Central memory CD4-positive, alpha-beta T cell (primary cell): ENCODE data around the gene CCDC28B.
"Not testable (repeated sequence)": the region's sequence is repeated elsewhere in the genome, so short reads cannot be mapped to it uniquely, and the experiment has no call there.

Source experiments
- DNase-seq: peaks from one replicate; pipeline ENCODE4 v3.0.0; 2022
- total RNA-seq, 3 experiments: gene quantifications; one replicate each; lab custom pipeline; 2026; lab: John Stamatoyannopoulos, UW

CCDC28B gene
- total RNA-seq: 2.0 to 5.0 (median 3.5) reads per million in 3 experiments

DNA sequence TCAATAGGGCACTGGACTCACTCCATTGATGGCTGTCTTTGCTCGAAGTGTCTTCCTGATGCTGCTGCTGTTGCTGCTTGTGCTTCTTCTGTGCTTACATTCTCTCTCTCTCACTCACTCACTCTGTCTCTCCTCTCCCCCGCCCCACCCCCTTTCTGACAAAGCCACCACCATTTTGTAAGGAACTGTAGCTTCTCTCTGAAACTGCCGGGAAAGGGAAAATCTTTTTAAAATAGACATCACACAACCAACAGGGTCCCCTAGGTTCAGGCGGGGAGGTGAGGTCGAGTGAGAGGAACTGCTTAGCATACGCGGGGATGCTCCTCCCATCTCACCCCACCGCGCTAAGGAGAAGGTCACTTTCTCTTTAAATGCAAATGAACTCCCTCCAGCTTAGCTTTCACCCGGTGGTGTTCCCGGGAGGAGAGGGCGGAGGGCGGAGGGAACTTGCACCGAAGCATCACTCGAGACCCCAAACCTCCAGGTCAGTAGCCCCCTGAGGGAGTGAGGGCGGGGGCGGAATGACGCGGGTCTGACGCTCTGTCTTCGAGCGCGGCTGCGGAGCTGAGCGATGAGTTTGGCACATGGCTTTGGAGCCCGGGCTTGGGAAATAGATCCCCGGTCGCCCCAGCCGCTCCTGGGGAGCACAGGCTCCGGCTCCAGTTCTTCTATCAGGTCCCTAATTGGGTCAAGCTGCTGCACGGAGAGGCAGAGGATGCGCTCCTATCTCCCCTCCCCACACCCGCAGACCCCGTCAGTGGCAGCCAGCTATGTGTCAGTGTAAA lies at the start of gene CCDC28B:
Gene CCDC28B, plus strand, starts transcription at position 370 of the 785 bp plus-strand sequence. CDS start 1,341 bp downstream, outside the sequence.
- peak; percentile 48 for DNase-seq

DNA sequence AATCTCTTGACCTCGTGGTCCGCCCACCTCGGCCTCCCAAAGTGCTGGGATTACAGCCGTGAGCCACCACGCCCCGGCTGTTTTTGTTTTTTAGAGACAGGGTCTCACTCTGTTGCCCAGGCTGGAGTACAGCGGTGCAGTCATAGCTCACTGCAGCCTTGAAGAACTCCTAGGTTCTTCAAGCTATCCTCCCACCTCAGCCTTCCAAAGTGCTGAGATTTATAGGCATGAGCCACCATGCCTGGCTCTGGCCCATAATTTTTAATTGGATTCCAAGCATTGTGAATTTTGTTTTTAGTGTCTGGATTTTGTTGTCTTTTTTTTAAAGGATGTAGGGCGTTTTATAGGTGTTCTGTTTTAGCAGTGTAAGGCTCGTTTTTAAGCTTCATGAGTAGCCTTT lies 49.5 kb upstream of the CCDC28B start:
- no peak for DNase-seq

DNA sequence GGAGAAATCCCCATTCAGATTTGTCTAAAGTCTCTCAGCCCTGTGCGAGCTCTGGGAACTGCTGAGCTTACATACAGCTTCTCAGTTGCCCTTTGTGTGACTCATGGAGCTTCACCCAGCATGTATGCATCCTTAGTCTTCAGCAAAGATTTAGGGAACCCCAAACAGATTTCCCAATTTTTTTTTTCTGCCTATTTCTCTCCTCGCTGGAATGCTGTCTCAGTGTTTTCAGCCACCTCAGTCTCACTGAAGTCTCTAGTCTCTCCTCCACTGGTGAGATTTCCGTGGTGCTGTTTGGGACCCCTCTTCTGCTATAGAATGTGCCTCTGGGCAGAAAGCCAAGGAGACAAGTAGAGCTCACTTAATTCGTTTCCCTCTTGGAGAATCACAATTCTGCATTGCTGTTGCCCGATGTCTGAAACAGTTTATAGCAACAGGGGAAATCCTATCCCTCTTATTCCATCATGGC lies 49.0 kb upstream of the CCDC28B start:
- DNase-seq: no peak

DNA sequence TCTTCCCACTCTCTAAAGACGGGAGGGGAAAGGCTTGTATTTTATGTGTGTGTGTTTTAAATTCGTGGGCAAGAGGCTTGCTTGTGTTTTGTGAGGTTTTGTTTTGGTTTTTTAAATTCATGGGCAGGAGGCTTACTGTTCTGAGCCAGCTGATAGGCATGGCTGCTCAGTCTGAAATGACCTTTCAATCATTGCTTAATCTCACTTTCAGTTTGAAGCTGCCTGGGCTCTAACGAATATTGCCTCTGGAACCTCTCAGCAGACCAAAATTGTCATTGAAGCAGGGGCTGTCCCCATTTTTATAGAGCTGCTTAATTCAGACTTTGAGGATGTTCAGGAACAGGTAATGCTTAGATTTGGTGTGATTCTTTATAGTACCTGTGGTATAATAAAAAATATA lies 41.2 kb upstream of the CCDC28B start:
- DNase-seq: no peak

DNA sequence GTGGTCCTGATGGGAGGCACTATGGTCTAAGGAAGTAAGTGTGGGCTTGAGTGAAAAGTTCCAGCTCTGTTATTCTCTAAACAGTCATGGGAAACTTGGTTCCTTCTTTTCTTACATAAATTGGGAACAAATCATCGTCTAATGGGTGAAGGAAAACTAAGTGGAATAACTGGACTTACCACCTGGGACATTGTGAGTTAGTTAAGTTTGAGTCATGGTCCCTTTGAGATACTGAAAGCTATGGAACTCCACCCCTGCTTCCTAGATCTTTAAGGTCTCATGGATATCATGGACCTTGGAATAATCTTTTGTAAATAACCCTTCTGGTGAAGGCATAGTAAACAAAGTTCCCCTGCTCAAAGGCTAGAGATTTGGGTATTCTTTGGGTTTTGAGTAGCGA lies 37.0 kb upstream of the CCDC28B start:
- no peak for DNase-seq

DNA sequence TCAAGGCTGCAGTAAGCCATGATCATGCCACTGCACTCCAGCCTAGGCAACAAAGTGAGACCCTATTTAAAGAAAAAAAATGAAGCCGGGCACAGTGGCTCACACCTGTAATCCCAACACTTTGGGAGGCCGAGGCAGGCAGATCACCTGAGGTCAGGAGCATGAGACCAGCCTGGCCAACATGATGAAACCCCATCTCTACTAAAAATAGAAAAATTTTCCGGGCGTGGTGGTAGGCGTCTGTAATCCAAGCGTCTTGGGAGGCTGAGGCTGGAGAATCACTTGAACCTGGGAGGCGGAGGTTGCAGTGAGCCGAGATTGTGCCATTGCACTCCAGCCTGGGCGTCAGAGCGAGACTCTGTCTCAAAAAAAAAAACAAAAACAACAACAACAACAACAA lies 34.8 kb upstream of the CCDC28B start:
- not testable (repeated sequence) for DNase-seq

DNA sequence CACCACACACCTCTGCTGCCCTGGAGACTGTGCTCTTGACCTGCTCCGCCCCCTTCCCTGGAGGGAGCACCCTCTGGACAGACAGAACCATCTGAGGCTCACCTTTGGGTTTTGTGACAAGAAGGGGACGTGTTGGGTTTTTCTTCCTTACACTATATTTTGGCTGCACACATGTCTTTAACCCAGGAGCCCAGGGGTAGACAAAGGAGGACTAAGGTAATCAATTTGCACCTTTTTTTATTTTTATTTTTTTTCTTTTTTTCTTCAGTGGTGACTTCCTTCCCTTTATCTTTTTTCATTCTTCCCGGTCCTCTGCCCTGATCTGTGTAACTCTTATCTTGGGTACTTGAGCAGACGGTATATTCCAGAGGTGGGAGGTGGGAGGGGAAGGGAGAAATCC lies 29.4 kb upstream of the CCDC28B start:
- DNase-seq: no peak

DNA sequence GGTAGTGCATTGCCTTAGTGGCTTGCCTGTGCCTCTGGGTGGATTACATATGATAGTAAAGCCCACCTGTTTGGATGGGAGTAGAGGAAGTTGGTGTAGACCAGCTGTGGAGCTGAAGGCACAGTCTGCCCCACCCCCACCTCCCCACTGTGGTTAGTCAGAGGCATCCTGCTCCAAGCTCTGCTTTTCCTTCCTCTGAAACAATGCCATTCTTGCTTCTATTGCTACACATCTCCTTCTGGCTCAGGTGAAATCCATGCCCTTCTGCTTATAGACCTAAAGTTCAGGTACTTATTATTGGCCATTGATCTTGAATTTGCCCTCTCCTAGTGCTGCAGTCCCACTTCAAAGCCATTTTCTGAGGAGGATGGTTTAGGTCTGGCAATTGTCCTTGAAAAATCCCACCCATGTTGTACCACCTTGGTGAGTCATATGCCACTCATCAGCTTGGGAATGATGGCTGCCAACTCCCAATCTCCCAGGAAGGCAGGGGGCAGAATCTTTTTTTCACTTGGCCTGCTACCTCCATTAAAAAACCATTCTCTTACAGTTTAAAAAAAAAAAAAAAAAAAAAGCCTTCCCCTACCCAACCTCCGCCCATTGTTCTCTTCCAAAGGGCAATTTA lies 27.7 kb upstream of the CCDC28B start:
- DNase-seq: no peak

DNA sequence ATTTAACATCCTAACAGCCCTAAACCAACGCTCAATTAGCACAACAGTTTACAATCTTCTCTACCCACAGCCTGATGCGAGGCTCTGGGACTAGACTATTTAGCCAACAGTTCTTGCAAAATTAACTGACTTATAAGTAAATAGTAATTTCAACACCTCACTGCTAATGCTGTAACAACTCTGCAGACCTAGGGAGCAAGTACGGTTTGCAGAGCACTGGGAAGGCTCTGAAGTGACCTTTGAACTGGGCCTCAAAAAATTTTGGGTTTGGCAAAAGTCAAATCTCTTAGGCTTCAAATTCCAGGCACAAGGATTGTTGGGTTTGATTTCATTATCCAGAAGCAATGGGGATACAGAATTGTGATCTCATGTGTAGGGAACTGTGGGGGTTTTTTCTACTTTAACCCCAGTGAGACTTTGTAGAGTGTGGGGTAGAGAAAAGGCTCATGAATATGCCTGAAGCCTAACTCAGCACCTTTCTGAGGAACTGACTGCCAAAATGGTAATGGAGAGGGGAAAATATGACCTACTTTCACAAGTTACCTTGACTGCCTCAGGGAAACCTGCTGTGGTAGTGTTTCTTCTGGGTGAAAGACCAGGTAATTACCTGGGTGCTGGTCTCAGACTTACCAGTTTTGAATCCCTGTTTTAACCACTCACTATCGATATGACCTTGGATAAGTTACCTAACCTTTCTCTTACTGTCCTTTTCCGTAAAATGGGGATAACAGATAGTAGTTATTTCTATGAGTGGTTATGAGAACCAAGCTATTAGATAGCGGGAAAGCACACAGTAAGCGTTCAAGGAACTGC lies 21.8 kb upstream of the CCDC28B start:
- DNase-seq: no peak

DNA sequence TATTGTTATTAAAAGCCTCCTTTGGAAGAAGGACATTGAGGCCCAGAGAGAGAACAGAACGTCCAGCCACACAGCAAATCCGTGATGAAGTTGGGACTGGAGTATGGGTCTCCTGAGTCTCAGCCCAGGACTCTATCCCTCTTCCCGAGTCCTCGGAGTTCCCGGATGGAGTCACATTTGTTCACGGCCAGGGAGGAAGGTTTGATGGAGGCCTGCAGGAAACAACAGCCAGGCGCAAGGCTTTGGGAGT lies 21.3 kb upstream of the CCDC28B start:
- no peak for DNase-seq

DNA sequence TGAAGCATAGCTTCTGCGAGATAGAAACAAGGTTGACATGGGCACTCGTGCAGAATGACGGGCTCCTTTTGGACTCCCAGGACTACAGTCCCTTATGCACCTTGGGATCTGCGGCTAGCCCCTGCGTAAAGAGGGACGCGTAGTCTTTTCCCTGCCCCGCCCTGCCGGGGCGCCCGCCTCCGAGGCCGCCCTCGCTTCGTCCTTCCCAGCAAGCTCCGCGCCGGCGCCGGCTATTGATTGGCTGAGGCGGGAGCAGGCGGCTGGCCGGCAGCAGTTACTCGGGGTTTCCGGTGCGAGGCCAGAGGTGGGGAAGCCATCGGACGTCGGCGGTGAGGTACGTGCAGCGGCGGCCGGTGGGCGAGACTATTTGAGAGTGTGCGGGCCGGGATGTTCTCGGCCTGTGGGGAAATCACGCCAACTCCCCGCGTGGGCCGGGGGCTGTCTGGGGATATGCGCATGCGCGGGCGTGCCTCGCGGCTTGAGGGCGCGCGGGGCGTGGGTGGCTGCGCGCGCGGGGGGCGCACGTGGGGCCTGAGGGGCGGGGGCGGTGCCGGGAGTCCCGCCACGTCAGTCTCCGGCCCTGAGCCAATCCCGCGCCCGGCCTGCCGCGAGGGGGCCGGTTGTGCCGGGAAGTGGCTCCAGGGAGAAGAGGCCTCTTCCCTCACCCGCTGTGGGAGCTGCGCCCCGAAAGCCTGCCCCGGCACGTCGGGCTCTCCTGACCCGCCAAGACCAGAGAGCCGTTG lies 20.8 kb upstream of the CCDC28B start, which contains the start of gene TXLNA:
Gene TXLNA, plus strand, starts transcription at position 233 of the 743 bp plus-strand sequence. CDS start 671 bp downstream, outside the sequence.
- DNase-seq: peak; percentile 84

DNA sequence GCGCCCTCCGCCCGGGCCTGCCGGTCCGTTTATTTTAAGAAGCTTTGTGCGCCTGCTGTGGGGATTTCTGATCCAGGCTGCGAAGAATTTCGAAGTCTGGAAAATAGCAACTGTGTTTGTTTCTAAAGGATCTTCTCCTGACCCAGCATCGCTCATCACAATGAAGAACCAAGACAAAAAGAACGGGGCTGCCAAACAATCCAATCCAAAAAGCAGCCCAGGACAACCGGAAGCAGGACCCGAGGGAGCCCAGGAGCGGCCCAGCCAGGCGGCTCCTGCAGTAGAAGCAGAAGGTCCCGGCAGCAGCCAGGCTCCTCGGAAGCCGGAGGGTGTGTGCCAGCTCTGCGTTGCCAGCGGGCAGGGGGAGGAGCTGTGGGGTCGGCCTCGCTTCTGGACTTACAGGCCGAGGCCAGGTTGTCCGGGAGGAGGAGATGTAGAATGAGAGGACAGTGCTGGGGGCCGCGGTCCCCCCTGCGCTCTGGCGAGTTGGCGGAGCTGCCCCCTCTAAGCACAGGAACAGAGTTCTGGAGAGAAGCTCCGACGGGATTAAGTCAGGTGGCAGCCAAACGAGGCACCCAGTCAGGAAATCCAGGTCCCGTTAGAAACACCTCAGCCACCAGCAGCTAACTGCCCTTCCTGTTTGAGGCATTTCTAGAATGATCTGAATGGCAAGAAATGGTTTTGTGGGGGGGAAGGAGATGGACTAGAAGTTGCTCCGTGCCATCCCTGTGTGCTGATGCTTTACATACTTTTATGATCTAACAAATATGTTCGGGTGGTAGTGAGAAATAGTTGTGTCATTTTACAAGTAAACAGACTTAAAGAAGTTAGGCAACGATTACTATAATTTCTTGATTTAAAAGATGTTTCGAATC lies 20.0 kb upstream of the CCDC28B start:
- no peak for DNase-seq

DNA sequence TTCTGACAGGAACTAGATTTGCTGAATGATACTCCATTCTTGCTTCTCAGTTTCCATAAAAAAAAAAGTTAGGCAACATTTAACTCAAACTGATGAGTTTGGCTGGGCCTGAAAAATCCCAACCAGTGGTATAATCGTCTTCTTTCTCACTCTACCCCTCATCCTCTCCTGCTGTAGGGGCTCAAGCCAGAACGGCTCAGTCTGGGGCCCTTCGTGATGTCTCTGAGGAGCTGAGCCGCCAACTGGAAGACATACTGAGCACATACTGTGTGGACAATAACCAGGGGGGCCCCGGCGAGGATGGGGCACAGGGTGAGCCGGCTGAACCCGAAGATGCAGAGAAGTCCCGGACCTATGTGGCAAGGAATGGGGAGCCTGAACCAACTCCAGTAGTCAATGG lies 19.3 kb upstream of the CCDC28B start:
- no peak for DNase-seq

DNA sequence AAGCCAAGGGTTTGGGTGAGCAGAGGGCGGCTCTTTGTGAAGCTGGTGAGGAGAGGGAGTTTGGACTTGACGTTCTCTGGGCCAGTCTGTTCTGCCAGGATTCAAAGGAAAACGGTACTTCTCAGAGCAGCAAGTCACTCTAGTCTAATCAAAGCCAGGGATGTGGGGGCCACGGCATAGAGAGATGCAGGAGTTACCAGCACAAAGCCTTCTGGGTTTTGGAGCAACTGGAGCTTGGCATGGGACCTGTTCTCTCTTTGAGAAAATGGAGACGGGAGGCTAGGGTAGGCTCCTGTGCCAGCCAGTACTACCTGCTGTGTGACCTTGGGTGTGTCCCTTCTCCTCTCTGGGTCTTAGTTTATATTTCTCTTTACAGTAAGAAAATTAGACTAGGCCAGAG lies 18.8 kb upstream of the CCDC28B start:
- DNase-seq: no peak

DNA sequence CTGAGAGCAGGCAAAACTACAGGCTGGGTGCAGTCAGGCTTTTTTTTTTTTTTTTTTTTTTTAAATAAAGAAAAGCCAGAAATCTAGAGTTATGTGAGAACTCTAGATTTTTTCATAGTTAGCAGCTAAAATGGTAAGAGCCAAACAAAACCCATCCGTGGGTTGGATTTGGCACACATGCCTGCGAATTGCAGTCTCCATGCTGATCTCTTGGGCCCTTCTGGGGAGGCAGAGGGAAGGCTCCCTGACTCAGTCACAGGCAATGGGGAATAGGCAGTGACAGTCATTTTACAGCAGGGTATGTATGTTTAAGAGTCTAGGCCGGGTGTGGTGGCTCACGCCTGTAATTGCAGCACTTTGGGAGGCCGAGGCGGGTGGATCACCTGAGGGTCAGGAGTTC lies 18.3 kb upstream of the CCDC28B start:
- DNase-seq: no peak

DNA sequence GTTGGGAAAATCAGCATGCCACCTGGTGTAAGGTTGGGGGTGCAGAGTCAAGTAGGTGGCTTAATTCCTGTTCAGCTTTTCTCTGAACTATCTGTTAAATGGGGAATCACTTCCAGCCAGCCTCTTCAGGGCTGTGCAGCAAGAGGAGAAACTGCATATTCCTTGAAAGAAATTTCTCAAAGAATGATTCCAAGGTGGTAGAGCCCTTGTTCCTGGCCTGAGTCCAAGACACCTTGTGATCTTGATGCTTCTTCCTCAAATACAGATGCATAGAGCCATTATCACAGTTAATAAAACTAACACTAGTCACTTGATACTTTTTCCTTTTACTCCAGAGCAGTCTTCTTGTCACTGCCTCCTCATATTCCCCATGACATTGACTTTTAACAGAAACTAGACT lies 15.7 kb upstream of the CCDC28B start:
- DNase-seq: no peak

DNA sequence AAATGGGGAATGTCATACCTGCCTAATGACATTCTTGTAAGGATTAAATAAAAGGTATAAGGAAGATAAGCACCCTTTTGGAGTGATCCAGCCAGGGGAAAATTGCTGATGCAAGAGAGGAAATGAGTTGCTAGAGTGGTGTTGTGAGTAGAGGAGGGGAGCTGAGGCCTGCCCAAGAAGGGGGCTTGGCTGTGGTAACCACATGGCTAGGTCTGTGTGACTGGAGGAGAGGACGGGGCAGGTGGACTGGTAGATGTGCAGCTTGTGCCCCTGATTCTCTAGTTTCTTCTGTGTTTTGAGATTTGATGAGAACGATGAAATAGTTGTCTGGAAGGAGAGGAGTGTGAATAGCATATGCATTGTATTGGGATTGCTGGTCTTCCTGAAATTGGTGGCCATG lies 14.3 kb upstream of the CCDC28B start:
- DNase-seq: no peak

DNA sequence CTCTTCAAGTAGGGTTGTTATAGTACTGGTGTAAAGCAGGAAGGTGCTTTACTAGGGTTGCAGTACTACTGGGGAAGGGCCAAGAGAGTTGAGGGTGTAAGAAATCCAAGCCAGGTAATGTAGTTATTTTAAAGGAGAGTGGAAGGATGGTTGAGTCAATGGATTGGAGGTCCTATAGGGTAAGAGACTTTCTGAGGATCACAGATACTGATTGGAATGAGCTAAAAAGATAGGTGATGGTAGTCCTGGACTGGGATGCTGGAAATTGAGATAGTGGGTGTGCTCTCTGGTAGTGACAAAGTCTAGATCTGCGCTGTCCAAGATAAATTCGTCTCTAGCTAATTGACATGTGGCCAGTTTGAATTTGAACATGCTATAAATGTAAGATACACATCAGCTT lies 13.9 kb upstream of the CCDC28B start:
- no peak for DNase-seq

DNA sequence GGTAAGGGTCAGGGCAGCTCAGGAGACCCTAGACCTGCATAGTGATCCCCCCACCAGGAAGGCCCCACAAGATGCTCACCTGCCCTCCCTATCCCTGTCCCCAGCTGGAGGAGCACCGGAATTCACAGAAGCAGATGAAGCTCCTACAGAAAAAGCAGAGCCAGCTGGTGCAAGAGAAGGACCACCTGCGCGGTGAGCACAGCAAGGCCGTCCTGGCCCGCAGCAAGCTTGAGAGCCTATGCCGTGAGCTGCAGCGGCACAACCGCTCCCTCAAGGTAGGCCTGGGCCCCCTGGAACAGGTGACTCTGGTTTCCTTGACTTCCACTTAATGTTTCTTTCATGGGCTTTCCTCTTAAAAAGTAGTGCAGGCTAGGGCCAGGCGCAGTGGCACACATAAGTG lies 12.5 kb upstream of the CCDC28B start:
- DNase-seq: no peak

DNA sequence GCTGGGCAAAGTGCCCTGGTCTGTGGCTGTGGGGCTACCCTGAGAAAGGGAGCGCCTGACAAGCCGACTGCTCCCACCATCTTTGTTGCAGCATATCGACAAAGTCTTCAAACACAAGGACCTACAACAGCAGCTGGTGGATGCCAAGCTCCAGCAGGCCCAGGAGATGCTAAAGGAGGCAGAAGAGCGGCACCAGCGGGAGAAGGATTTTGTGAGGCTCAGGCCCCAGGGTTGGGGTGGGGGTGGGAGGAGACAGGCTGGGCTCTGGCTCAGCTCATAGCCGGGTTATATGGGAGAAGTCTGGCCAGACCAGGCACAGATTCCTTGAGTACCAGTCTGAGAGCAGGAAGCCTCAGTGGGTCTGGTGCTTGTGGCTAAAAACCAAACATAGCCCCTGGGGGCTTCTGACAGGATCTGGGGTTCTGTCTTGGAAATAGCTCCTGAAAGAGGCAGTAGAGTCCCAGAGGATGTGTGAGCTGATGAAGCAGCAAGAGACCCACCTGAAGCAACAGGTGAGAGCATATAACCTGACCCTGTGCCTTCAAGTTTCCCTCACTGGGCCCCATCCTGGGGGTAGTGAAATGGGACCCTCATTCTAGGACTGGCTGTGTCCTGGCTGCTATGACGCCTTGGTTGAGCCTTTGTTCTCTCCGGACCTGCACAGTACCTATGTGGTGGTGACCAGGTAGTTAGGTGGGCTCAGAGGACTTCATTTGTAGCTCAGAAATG lies 8.0 kb upstream of the CCDC28B start:
- no peak for DNase-seq

DNA sequence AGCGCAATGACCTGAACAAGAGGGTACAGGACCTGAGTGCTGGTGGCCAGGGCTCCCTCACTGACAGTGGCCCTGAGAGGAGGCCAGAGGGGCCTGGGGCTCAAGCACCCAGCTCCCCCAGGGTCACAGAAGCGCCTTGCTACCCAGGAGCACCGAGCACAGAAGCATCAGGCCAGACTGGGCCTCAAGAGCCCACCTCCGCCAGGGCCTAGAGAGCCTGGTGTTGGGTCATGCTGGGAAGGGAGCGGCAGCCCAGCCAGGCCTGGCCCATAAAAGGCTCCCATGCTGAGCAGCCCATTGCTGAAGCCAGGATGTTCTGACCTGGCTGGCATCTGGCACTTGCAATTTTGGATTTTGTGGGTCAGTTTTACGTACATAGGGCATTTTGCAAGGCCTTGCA lies 5.4 kb upstream of the CCDC28B start:
- no peak for DNase-seq
